LNCAP (cell line): ENCODE results near the gene VAMP8.

Experiments
- TF ChIP-seq, protein P1 (sequence below): fragments of 450-650 bp; IDR thresholded peaks from 2 replicates; pipeline ENCODE4 v1.5.1; 2017; ENCODE audit warnings: mild to moderate bottlenecking

VAMP8 gene

DNA sequence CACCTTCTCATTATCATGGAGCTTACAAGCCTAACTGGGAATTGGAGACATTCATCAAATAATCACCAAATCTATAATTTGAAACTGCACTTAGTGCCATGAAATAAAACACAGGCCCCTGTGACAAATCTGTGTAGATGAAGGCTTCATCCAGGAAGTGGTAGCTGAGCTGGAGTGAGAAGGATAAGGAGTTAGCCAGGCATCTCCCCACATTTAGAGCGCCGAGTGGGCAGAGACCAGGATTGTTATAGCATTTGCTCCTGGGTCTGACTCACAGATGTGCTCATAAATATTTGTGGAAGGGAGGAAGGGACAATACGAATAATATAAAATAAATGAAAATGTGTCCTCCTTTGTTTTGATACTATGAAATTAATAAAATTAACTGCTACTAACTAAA lies 40.9 kb upstream of the VAMP8 start:
- TF ChIP-seq, protein P1, sequence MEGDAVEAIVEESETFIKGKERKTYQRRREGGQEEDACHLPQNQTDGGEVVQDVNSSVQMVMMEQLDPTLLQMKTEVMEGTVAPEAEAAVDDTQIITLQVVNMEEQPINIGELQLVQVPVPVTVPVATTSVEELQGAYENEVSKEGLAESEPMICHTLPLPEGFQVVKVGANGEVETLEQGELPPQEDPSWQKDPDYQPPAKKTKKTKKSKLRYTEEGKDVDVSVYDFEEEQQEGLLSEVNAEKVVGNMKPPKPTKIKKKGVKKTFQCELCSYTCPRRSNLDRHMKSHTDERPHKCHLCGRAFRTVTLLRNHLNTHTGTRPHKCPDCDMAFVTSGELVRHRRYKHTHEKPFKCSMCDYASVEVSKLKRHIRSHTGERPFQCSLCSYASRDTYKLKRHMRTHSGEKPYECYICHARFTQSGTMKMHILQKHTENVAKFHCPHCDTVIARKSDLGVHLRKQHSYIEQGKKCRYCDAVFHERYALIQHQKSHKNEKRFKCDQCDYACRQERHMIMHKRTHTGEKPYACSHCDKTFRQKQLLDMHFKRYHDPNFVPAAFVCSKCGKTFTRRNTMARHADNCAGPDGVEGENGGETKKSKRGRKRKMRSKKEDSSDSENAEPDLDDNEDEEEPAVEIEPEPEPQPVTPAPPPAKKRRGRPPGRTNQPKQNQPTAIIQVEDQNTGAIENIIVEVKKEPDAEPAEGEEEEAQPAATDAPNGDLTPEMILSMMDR = no peak

DNA sequence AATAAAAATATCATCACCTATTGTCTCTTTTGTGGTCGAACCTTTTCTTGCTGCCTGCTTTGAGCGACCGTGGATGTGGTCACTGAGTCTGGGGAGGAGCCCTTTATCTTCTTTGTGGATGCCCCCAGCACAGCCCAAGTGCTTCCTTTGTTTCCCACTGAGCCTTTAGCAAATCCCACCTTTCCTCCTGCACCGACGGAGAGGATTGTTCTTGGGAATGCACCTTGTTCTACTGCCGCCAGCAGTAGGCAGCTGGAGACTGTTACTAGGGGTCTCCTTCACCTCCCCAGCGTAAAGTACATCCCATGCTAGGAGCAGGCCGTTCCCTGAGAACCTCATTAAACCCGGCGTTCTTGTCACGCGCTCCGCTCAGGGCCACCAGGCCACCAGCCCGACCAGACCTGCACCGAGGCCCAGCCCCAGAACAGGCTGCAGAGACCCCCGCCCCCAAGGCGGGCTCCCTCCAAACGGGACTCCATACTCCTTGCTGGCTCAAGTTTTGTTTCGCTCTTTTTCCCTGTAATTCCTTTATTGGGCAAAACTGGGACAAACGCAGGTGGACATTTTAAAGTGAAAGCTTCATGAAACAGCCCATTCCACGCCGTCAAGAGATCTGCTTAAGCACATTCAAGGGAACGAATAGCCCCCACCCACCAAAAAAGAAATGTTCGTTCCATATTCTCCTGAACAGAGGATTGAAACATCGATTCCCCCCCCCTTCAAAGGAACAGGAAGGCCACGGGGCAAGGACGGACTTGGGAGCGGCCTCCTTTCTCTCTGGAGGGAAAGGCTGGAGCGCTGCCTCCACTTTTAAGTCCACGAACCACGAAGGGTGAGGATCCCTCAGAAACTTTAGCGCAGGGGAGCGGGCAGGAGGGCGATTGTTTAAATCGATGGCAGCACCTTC lies 39.5 kb upstream of the VAMP8 start:
- TF ChIP-seq, protein P1 = no peak

DNA sequence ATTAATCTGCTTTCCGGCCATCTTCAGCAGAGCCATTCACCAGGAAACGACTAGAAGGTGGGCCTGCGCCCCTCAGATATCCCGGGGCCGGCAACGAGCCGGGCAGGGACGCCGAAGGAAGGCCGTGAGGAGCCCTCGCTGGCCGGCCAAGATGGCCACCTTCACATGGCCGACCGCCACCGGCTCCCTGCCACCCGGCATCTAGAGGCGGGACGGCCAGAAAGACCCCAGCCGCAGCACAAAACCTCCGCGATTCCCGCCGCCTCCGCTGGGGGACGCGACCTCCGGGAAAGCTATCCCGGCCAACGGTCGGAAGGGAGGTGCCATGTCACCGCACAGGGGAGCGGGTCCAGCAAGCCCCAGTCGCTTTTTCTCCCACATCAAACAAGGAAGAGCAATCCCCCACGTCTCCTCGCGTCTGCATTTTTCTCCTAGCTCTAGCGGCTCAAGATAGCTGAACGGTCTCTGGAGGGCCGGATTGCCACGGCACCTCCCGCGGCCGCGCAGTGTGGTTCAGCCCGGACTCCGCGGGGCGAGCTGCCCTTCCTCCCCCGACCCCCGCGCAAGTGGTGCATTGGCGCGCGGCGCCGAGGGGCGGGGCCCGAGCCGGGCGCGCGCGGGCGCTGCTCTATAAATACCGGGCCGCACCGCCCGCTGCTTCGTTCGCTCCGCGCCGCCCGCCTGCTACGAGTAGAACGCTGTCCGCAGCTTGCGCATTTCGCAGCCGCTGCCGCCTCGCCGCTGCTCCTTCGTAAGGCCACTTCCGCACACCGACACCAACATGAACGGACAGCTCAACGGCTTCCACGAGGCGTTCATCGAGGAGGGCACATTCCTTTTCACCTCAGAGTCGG lies 38.7 kb upstream of the VAMP8 start, which contains the start of gene MAT2A:
Gene MAT2A, plus strand, starts transcription at position 662 of the 854 bp plus-strand sequence. Its CDS starts 120 bp downstream, at position 782.
- TF ChIP-seq, protein P1 = peak; percentile 57

DNA sequence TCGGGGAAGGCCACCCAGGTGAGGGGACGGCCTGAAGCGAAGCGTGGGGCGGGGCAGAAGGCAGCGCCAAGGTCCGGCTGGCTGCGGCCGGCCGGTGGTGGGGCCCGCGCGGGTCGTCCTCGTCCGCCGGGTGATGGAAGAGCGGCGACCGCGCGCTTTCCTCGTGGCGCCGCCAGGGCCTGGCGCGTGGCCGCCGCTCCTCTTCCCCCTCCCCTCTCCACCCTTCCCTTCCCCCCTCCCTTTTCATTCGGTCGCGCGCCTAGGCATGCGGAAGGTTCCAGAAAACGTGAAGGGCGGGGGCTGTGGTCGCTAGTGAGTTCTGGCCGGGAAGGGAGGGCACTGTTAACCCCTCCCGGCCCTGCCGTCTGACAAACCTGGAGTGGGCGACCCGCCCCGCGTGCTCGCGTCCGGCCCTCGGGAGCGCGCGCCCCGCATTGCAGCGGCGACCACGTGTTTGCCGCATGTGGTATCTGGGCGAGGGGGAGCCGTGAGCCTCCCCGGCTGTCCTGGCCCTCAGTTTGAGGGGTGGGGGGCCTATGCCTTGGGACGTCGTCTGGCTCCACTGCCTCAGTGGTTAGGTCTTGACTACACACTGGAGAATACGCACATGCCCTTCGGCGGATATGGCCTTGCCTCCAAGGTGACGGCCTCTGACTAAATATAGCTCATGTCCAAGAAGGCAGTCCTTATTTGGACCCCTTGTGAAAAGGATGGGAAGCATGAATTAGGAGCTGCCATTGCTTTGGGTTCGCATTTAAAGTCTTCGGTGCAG lies 37.8 kb upstream of the VAMP8 start:
- TF ChIP-seq, protein P1 = no peak

DNA sequence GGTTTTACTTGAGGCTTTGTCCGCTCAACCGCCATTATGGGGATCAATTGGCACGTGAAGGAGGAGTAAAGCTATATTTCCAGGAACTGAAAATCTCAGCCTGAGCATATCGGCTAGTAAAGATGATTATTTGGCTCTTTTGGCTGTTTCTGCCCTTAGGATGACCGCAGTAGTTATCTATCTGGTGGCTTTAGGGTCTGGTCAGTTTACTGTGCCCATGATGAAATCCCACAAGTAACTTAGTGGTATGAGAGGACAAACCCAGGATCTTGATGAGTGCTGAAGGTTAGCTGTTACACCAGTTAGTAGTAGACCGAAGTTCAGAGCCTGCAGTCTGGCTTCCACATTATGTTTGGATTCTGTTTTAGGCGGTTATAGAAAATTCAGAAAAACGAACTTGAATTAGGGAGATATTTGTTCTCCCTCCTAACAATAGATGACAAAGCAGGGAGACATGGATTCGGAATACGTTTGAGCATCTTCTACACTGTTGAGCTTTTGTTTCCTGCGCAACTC lies 37.2 kb upstream of the VAMP8 start:
- TF ChIP-seq, protein P1 = no peak

DNA sequence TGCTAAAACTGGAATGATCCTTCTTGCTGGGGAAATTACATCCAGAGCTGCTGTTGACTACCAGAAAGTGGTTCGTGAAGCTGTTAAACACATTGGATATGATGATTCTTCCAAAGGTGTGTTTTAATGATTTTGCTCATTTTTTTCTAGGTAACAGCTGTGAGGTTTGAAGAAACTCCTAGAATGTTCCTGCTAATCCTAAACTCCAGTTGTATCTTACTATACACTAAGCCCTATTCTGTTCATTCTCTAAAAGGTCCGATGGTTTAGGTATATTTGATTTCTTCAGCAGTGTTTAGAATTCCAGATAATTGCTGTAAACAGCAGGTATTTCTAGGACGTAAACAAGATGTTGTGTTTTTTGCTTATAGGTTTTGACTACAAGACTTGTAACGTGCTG lies 36.1 kb upstream of the VAMP8 start:
- TF ChIP-seq, protein P1 = no peak
